ENCODE measurements around the gene DGKG.

Gene DGKG

DNA sequence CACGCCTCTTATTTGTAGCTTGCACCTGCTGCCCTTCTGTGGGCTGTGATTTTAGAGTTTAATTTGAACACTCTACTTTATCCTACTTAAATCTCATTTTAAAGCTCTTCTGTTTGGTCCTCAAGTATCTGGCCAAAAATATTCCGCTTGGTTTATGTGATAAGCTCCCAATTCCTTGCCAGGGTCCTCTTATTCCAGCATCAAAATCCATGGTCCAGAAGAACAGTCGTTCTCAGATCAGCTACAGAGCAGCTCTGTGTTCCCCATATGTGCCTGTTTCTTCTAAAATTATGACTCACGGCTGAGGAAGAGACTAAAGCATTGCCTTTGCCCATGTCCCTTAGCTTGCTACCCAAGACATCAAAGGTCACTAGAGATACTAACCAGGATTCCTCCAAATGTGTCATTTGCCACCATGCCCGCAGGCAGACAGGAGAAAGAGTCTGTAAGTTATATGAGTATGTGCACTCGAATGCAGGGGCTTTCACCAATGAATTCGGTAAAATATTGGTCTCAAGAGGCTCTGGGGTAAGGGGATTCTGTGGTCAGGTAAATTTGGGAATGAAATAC lies 137.9 kb downstream of the DGKG start:
- no peak for DNase-seq (ENCODE audit: low read depth)
- H3K4me3 ChIP-seq (ENCODE audit: low read length): no peak overlapping the region
- no peak for TF ChIP-seq CTCF (conservative IDR thresholded peaks at IDR 0.05; ENCODE audit: low read depth, low read length)

DNA sequence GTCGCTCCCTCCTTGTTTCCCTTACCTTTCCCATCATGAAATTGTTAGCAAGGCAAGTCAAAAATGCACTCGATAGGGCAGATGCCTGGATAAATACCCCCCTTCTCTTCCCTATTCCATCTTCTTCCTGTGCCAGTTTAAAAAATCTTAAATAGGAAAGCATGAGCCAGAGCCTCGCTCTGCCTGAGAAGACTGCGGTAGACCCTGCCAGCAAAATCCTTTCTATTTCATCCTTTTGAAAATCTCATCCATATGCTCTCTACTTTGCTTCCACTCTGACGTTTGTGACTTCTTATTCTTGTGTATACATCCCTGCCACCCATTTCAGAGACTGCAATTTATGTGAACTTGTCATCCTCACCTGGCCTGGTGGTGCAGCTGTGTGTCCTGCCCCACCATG lies 138.6 kb downstream of the DGKG start:
- DNase-seq (ENCODE audit: low read depth): no peak
- TF ChIP-seq CTCF (conservative IDR thresholded peaks at IDR 0.05; ENCODE audit: low read depth, low read length): no peak
- H3K4me3 ChIP-seq (ENCODE audit: low read length): no peak overlapping the region

- H3K4me3 ChIP-seq (ENCODE audit: low read length): no peak overlapping the region
- DNase-seq (ENCODE audit: low read depth): no peak
Observed at GRCh38 chr3:186221760-186222378, 140.2 kb downstream of the DGKG start.

GRCh38 chr3:186220911-186221645 lies 141.0 kb downstream of the DGKG start:
- TF ChIP-seq CTCF (conservative IDR thresholded peaks at IDR 0.05; ENCODE audit: low read depth, low read length): peak; percentile 12
- no peak overlapping the region for H3K4me3 ChIP-seq (ENCODE audit: low read length)
- no peak for DNase-seq (ENCODE audit: low read depth)

More at GRCh38 chr3:186221760-186222378, 140.2 kb downstream of the DGKG start:
- no peak for TF ChIP-seq CTCF (conservative IDR thresholded peaks at IDR 0.05; ENCODE audit: low read depth, low read length)

DNA sequence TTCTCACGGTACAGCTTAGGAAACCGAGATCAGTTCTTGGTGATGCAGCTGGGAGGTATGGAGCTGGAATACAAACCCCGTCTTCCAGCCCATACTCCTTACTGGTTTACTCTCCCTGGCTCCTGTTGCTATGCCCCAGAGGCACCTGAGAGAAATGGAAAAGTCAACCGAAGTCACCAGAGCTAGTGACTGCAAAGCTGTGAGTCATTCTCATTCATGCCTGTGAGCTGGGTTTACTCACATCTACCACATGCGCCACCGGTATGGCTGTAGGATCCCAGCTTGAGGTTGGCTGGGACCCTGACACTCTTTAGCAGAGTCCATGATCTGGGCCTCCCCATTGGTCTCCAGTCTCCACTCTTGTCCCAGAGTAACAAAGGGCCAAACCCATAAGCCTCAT lies 141.7 kb downstream of the DGKG start:
- TF ChIP-seq CTCF (conservative IDR thresholded peaks at IDR 0.05; ENCODE audit: low read depth, low read length): no peak
- no peak for DNase-seq (ENCODE audit: low read depth)

GRCh38 chr3:186219211-186219638 lies 142.8 kb downstream of the DGKG start:
- no peak for DNase-seq (ENCODE audit: low read depth)
- no peak for TF ChIP-seq CTCF (conservative IDR thresholded peaks at IDR 0.05; ENCODE audit: low read depth, low read length)
- no peak overlapping the region for H3K4me3 ChIP-seq (ENCODE audit: low read length)

More for the DNA sequence above, 141.7 kb downstream of the DGKG start:
- no peak overlapping the region for H3K4me3 ChIP-seq (ENCODE audit: low read length)

All from retinal pigment epithelial cell (primary cell).